IPS DF 4.7 (cell line): Measurements from ENCODE around the gene PAX8.
A peak's percentile ranks its signal among the peaks of the same experiment; 100 is the strongest.
"Not testable (repeated sequence)": the region's sequence is repeated elsewhere in the genome, so short reads cannot be mapped to it uniquely, and the experiment has no call there.

Experiments used
- DNase-seq: peaks from one replicate; pipeline ENCODE4 v3.0.0-alpha.2; 2013; ENCODE audit warnings: low spot score; ENCODE audit errors: extremely low read depth

Gene PAX8

DNA sequence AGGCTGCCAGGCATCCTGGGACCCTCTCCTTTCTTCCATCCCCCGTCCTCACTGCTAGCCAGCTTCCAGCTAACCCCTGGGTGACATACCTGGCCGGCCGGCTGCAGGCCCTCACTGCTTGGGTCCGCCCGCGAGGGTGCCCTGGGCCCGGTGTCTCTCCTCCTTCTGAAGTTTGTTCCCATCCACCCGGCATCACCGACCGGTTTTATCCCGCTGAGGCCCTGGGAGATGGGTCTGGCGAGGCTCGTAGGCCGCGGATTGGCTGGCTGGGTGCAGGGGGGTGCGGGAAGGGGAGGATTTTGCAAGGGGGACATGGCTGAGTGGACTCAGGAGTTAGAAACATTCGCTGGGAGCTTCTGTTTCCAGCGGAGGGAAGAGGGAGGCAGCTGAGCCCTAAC, at the start of gene PAX8:
PAX8 (minus strand) TSS at position 180 of the 398 bp plus-strand sequence. CDS start 527 bp downstream, outside the sequence.
- DNase-seq: no peak

DNA sequence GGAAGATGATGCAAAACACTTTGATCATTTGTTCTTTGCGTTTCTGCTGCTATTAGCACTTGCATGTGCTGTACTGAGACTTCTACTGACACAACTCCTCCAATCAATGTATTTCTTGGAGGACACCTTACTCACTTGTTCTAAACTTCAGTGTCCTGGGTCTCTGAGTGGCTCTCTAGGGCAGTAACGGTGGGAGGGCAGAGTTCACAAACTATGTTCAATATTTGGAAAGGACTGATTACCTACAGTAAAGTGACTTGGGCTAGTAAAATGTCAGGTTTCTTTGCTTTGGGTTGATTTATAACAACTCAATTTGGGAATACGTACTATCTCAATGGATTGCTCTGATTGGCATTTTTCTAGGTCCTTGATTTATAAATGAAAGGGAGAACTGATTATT, 49.3 kb upstream of the PAX8 start:
- DNase-seq: no peak

DNA sequence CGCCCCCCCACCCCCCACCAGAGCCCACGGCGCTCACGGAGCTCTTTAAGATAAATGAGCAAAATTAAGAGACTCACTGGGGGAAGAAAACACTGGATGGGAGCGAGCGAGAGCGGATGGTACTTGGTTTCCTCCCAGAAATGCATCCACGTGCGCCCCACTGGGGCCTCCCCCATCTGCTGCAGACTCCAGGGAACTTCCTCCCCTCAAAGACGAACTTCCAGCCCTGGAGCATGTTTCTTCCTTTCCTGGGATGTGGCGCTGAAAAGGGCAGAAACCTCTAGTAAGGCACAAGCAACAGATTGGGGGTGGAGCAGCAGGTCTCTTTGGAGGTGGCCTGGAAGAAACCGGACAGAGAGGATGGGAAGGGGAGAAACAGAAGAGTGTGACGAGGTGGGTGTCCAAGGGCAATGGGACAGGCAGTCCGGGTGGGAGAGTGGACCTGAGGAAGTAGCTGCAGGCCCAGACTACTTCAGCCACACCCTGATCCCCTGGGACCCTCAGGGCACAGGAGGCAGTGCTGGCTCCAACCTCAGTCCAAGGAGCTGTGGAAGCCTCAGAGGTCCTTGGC, 46.5 kb upstream of the PAX8 start:
- not testable (repeated sequence) for DNase-seq

DNA sequence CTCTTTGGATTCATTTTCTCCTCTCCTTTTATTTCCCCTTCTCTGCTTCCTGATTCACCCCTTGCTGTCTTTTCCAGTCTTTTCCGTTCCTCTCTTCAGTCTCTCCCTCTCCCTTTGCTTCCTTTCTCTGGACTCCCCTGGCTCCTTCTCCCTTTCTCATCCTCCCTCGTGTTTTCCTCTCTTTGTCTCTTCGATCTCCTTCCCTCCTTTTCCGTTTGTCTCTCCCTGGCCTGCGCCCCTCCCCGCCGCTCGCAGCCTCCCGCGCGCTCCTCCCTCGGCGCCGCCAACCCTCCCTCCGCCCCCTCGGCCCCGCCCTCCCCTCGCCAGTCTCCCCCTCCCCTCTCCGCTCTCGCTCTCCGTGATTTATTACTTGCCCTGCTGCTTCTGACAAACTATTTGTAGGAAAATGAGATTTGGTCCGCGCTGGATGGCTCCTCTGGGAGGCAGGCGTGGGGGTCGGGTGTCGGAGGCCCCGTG, 46.0 kb upstream of the PAX8 start:
- peak; percentile 14 for DNase-seq

DNA sequence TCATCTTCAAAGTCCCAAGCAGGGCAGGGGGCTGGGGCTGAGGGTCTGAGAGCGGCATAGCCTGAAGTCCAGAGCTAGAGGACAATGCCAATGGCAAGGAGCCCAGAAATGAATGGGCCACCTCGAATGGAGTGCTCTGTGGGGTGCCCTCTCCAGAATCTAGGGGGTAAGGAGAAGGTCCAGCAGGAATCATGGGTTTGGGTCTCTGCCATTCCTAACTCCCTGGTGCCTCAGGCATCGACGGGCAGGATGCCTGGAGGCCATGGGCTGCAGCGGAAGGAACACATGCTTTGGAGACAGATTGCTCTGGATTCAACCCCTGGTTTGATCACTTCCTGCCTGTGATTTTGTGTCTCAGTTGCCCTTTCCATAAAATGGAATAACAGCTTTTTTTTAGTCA, 44.4 kb upstream of the PAX8 start:
- not testable (repeated sequence) for DNase-seq

DNA sequence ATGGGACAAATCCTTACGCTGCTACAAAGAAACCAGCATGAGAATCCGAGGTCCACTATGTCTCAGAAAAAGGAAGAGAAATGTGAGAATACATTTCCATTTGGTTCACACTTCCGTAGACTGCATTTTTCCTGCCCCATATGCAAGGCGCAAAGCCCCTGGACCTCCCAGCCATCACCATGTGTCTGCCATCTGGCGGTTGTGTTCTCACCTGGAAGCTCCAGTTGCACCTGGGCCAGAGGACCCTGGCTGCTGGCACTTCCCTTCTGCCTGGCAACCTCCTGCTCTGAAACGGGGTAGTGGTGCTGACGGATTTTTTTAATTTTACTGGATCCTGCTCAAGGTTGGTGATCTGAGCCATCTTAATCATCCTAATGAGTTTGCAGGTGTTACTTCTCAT, 41.4 kb upstream of the PAX8 start:
- DNase-seq: not testable (repeated sequence)

DNA sequence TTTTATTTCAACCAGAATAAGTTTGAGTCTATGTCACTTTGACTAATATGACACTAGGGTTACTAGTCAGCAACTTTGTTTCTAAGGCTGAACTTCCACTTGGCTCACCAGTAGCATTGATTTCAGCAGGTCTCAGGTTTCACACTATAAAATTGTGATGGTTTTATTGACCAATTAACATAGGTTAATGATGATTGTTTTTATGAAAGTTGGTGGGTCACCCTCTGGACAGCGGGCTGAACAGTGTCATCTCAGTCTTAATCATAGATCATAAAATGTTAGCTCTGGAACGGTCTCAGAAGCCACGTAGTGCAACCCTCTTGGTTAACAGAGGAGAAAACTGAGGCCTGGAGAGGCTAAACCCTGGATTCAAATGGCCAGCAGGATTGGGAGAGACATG, 40.2 kb upstream of the PAX8 start:
- not testable (repeated sequence) for DNase-seq

DNA sequence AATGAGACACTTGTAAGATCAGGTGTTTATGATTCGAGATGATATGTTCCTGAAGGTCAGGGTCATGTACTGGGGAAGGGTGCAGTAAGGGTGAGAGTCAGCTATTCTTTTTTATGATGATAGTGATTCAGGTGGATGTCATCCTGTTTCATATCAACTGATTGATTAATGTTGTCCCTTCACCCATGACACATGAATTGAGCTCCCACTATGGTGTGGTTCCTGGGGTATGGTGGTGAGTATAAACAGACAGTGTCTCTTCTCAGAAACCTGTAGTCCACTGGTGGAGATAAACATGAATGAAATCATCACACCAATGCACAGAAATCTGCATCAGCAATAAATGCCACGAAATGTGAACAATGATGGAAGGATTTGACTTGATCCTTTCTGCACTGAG, 37.4 kb upstream of the PAX8 start:
- no peak for DNase-seq

DNA sequence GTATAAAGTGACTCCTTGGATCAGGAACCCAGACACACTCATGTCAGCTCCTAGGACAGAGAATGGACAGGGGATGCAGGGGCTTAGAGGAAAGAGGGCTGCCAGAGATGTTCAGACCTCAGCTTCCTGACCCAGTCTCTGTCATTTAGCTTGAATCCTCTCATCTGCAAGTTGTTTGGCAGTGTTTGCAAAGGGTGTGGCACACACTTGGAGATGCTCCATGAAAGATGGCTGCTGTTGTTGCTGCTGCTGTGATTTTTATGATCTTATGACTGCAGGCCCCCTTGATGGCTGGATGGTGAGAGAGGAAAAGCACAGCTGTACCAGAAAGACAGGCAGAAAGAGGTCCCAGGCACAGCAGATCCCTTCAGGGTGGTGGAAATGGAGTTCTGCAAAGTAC, 35.9 kb upstream of the PAX8 start:
- DNase-seq: not testable (repeated sequence)

DNA sequence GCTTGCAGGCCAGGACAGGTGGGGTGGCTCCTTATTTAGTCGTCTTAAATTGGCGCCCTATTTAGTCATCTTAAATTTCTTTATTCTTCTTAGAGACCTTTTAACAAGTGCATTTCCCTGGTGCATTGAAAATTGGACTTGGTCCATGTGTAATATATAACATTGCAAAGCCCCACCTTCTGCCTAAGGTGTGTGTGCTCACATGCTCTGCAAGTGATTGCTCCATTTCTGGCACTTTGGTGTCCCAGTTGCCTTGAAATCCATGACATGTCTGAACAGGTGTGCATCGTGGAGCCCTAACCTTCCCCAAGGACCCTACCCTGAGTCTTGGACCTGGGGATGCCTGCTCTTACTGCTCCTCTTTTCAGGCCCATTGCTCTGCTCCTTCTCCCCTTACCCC, 35.5 kb upstream of the PAX8 start:
- DNase-seq: not testable (repeated sequence)

DNA sequence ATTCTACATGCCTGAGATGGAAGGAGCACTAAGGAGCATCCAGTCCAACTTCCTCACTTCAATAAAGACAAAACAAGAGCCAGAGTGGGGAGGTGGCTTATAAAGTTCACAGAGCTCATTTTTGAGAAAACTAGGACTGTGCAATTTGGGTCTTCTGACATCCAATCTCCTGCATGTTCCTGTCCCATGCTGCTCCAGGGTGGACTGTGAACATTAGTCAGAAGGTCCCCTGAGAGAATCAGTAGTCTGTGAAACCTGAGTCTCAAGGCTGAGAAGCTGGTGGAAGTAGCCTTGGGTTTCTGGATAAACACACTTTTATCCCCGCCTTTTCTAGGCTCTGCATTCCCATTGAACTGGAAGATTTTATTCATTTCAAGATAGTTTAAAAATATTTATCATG, 33.1 kb upstream of the PAX8 start:
- DNase-seq: not testable (repeated sequence)

DNA sequence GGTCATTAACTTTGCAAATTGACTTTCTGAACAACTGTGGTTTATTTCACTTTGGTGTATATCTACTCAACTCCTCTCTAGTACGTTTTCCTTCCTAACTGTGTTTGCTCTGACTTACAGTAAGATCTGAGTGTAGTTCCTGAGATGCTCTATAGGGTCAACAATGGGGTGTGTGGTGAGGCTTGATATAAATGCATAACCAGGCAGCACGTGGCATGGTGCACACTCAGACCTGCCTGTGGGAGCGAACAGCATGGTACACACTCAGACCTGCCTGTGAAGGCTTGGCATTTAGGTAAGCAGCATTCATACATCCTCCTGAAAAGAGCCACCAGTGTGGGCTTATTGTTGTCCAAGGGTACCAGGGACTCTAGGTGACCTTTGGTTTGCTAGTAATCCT, 32.5 kb upstream of the PAX8 start:
- DNase-seq: not testable (repeated sequence)

DNA sequence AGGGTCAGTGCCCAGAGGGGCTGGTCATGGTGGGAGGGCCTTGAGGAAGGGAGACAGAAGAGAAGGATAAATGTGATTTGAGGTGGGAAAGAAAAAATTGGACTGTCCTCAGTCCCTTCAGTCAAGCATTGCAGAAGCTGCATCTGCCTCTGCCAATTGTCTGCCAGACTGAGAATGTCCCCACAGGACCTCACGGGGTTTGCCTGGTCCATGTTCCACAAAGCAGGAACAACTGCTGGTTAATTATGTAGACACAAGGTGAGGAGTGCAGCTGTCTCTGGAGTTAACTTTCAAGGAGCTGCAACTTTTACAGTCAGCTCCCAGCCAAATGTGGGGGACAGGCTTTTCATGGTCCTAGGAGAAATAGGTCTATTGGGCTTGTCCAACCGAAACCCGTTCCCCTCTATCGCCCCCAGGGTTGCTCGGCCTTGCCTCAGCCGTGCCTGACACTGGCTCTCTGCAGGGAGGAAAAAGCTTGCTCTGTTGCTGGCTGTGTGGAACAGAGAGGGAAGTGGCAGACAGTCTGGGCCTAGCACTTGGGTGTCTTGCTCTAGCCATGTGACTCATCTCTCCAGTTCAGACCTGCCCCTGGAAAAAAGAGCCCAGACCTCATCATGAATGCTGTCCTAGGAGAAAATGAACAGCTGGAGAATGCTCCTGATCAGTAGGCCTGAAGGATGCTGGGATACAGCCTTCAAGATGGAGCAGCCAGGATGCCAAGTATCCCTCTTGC, 31.1 kb upstream of the PAX8 start:
- no peak for DNase-seq

DNA sequence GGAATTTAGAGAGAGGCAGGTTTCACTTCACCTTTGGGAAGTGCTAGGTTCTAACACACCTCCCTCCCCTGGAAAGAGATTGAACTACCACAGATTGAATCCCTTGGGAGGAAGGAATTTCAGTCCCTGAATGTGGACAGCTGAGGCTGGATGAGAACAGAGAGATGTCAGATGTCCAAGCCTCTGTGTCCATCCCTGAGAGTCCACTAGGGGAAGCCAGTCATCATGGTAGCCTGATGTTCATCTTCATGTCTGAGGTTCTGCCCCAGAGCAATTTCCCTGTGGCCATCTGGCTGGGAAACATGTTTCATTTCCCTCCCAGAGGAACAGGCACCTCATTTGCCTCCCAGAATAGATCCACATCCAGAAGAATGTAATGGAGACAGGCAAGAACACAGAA, 30.1 kb upstream of the PAX8 start:
- not testable (repeated sequence) for DNase-seq

DNA sequence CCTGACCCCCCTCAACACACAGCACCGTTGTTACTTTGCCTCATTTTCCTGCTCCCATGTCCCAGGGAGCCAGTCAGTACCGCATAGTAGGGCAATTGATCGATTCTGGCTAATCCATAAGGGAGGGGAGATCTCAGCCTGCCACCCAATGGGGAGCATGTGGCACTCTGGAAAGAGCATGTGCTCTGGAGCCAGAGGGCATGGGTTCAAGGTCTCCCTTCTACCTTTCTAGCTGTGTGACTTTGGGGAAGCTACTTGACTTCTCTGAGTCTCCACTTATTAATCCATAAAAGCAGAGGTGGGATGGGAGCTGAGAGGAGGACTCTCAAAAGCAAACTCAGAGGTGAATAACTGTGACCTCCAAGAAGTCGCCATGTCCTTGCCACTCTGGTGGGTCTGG, 27.5 kb upstream of the PAX8 start:
- not testable (repeated sequence) for DNase-seq

DNA sequence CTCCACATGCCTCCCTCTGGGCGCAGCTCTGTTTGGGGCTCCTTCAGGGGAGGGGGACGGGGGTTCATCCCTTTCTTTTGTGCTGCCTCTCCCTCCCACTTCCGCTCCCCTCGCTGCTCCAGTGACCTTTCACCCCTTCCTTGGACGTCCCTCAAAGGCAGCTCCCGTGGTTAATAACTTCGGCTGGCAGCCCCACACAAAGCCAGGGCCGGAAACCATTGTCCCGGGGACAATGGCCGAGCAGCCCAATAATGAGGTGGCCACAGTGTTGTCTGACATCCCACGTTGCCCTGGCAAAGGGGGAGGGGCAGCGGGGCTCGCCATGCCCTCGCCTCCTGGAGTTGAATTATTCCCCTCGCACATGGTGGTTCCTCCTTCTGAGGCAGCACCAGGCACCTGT, 27.0 kb upstream of the PAX8 start:
- not testable (repeated sequence) for DNase-seq

DNA sequence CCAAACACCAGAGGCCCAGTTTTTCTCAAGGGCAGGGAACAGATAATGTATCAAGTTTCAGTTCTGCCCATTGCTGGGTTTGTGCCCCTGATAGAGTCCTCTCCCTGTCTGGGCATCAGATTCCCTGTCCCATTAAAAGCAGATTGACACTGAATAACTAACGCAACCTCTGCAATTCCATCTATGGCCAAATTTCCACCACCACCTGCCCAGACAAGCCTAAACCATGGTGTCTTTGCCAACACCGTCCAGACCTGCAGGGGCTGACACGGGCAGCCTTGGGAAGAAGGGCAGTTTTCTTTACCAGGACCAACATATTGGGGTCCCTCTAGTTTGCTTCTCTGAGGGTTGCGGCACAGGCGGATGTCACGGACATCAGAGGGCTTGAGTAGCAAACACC, 26.4 kb upstream of the PAX8 start:
- no peak for DNase-seq

DNA sequence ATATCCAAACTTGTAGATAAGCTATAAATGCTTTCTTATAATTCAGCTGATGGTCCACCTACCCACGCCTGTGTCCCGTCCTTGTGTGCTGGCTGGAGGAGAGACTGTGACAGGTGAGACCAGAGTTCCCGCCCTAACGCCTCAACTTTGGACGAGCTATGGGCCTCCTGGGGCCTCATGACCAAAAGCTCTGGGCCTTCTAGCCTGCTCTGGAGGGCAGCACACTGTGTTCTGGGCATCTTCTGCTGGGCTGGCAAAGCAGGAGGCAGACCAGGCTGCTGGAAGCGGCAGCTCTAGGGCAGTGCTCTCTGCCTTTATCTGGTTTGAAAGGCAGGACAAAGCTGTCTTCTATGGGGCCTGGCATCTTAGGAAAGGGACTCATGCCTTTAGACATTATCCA, 26.0 kb upstream of the PAX8 start:
- DNase-seq: no peak

DNA sequence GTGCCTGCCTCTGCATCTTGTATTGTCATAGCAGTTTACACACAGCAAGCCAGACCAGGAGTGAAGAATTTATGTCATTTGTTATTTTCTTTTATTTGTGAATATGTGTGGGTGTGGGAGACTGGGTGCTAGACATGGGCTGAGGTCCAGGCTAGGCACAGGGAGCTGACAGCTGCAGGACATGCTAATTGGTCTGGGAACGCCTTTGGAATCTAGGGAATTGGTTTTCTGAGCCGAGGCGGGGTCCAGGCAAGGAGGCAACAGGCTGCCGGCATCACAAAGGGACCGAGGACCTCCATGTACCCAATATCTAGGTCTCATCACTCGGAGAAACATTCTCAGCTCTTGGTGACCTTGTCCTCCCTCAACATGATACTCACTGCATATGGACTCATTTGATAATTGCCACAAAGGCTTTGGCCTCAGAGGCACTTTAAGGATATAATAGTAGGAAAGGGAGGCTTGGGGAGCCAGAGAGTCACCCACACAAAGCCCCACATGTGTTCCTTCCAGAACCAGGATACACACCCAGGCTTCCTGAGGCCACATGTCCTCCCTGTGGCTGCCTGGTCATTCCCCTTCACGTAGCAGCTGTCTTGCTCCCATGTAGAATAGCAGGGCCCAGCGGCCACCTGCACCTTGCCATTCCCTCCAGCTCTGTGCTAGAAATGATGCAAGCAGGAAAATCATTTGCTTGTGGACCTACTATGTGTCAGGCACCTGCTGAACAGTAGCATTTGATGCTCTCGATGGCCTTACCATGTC, 23.7 kb upstream of the PAX8 start:
- DNase-seq: not testable (repeated sequence)

DNA sequence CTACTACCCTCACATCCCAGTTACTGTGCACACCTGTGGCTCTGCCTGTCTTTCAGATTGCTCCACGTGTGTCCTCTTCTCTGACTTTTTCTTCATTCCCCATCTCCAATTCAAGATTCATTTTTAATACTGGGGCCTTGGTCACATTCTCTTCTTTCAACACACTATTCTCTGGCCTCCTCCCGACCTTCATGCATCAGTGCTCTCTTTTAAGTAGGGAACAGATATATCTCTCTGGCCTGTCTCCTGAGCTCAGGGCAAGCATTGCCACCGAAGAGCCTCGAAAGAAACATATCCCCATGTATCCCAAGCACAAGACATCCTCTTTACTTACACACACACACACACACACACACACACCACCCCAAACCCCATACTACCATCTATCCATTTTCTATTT, 21.6 kb upstream of the PAX8 start:
- DNase-seq: no peak

DNA sequence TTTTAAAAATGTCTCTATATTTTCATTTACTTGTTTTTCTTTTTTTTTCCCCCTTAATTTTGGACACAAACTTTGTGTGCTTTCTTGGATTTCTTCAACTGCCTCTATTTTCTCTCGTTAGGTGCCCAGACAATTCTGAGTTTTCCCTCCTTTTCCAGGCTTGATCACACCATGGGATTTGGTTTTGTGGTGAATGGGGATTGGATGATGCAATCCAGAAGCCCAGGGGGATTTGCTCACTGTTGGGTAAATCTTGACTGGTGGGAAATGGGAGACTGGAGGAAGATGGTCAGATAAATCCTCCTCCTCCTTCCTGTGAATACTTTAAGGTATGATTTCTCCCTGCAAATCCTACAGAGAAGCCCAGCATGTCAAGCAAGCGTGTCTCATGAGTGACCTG, 19.5 kb upstream of the PAX8 start:
- DNase-seq: no peak

DNA sequence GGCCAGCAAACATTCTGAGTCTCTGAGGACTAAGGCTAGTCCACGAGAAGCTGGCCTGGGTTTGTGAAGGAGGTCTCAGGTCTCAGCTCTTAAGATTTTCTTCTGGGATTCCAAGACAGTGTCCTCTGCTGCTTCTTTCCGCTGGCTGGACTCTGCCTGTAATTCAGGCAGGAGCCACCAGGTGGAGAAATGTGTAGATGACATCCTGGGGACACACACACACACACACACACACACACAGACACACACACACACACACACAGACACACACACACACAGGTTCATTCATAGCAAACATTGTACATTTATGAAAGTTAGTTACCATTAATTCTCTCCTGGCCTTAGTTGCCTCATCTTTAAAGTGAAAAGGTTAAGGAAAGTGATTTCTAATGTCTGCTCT, 18.9 kb upstream of the PAX8 start:
- DNase-seq: not testable (repeated sequence)
